GM12873 (cell line): Measurements from ENCODE around the gene DAZAP1.

Experiments used
- CTCF ChIP-seq: IDR thresholded peaks from 2 replicates; pipeline ENCODE4 v1.5.1; 2012; ENCODE audit warnings: low read depth, mild to moderate bottlenecking, moderate library complexity, low read length, control low read depth; ENCODE audit not compliant: insufficient read depth; ENCODE audit errors: missing control alignments

The DAZAP1 gene

DNA sequence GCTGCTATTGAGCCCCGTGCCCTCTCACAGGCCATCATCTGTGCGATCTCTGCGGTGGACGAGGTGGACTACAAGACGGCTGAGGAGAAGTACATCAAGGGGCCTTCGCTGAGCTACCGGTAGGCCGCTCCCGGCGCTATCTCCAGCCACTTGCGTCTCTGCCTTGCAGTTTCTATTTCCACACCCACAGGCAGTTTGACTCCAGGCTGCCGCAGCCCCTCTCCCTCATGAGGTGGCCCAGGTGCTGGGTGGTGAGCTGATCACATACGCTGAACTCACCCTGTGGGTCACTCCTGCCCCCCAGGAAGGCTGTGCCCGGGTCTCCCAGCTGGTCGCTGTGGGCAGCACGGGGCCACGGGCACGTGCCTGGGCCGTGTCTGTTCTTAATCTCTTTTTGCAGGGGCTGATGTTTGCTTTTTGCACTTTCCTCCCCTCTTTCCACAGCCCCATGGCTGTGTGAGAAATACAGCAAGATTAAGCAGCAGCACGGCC, 34.3 kb upstream of the DAZAP1 start:
- TF ChIP-seq CTCF: no peak

GRCh38 chr19:1373534-1374249, 33.7 kb upstream of the DAZAP1 start:
- TF ChIP-seq CTCF: no peak

DNA sequence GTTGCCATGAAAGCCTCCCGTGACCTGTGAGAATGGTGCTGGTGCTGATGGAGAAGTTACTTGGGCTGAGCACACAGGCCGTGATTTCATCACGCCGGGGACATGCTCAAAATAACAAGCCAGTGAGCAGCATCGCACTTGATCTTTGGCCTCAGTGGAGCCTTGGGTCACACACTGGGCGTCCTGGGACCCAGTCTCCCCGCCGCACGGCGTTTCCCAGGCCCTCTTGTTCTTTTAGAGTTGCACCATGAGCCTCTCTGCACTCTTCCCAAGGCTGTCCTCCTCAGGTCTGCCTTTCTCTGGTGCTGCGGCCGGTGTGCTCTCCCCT, 33.2 kb upstream of the DAZAP1 start:
- no peak for TF ChIP-seq CTCF

DNA sequence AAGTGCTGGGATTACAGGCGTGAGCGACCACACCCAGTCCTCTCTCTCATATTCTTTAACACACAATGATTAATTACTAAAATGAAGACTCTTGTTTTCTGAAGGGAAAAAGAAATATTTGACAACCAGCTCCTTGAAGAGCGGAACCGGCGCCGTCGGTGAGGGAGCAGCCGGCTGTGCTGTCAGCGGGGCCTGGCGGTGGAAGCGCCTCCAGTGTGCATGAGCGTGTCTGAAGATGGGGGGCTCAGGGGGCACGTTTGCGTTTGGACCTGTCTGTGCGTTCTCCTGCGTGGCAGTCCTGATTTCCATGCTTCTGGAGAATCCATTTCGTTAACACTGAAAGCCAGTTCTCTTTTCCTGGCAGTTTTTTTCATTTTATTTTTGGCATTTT, 31.0 kb upstream of the DAZAP1 start:
- no peak for TF ChIP-seq CTCF

GRCh38 chr19:1377176-1377964, 30.0 kb upstream of the DAZAP1 start:
- TF ChIP-seq CTCF: no peak

DNA sequence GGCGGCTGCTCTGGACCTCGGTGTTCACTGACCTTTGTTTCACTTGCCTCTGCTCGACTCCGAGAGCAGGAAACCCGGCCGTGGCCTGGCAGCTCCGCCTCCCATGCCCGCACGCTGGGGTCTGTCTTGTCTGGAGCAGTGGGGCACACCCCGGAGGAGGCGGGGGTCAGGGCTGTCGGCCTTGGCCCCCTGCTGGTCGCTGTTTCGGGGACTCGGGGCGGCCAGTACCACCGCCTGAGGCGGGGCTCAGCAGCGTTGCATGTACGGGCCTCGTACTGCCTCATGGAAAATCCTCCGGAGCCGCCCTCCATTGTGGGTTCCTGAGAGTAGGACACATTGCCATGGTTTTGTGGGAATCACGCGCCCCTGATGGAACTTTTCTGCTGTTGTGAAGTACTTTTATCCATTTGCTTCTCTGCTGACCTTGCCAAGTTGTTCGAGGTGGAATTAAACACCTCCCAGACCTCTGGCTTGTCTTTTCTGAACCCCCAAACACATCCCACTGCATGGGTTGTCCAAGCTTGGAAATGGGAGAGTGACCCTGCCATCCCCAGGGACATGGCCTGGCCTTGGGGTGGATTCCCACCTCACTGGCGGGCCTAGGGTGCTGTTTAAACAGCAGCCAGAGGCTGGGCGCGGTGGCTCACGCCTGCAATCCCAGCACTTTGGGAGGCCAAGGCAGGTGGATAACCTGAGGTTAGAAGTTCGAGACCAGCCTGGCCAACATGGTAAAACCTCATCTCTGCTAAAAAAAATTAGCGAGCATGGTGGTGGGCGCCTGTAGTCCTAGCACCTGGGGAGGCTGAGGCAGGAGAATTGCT, 29.2 kb upstream of the DAZAP1 start:
- TF ChIP-seq CTCF: peak; percentile 16
